Upper lobe of right lung (tissue), 1 donor: Measurements from ENCODE around the gene SLC14A1. TPM values are rescaled to one million over a fixed set of nuclear protein-coding genes. Genes with fewer than 3 reads are reported as not detected.
A peak's percentile ranks its signal among the peaks of the same experiment; 100 is the strongest.

ENCODE experiments used
- ATAC-seq: fragments of 200-7000 bp; cut with Tn5 transposase; one replicate; pipeline ENCODE4 v1.9.1; 2020; ENCODE audit warnings: mild to moderate bottlenecking, moderate library complexity
- DNase-seq: peaks from one replicate; pipeline ENCODE4 v3.0.0-alpha.2; 2020
- H3K27ac ChIP-seq: fragments of 200-600 bp; one replicate; pipeline ENCODE4 v1.8.0; 2022
- H3K27me3 ChIP-seq: fragments of 200-600 bp; one replicate; pipeline ENCODE4 v1.8.0; 2022; ENCODE audit warnings: mild to moderate bottlenecking
- H3K36me3 ChIP-seq: fragments of 200-600 bp; one replicate; pipeline ENCODE4 v1.8.0; 2022
- H3K4me1 ChIP-seq: fragments of 200-600 bp; one replicate; pipeline ENCODE4 v1.8.0; 2022
- H3K4me3 ChIP-seq: fragments of 200-600 bp; one replicate; pipeline ENCODE4 v1.8.0; 2022; ENCODE audit warnings: mild to moderate bottlenecking
- H3K9me3 ChIP-seq: fragments of 200-600 bp; one replicate; pipeline ENCODE4 v1.8.0; 2022
- intact Hi-C: fragments of 100-400 bp; cut with DNase I; formaldehyde crosslinking; loops from one replicate; pipeline ENCODE4 v1.11.0; 2022
- total RNA-seq: library from RNA; stranded (reverse); fragmentation: NEBNext Ultra II Directional; extraction: Animal tissue kit (Norgen Biotek cat#: 25700); gene quantifications from one replicate; pipeline ENCODE4 v1.2.1, GENCODE V29; 2021
- TF ChIP-seq, protein P1 (sequence below): fragments of 200-600 bp; IDR thresholded peaks from one replicate; pipeline ENCODE4 v1.8.0; 2022; ENCODE audit warnings: antibody characterized with exemption
- donor health status: DM: no; HTN: yes; CAD: no; lungs with severe emphysema.

Gene SLC14A1
- total RNA-seq, 1 donor from 2014 or later, result 6.0 TPM

DNA sequence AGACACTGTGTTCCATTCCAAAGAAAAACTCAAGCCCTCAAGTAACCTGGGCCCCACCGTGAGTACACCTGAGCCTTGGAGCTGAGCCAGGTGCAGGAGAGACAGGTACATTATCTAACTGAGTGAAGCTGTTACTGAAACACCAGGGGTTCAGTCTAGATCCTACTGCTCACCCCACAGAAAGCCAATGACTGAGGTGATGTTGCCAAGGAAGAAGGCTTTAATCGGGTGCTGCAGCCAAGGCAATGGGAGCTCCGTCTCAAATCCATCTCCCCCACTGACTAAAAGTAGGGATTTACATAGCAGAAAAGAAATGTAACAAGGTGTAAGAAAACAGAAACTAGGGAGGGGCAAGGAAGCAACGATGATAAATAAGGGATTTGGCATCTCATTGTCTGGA, 15.2 kb upstream of the SLC14A1 start:
- no peaks in the 10 kb centered on the region for H3K4me1 ChIP-seq
- no peaks in the 10 kb centered on the region for H3K27me3 ChIP-seq
- intact Hi-C loops, result no loop called here
- peaks cover 8% of the 10 kb centered on the region for H3K9me3 ChIP-seq
- ATAC-seq (no peak), DNase-seq (no peak)
- no peak overlapping the region for H3K4me3 ChIP-seq
- TF ChIP-seq, protein P1, sequence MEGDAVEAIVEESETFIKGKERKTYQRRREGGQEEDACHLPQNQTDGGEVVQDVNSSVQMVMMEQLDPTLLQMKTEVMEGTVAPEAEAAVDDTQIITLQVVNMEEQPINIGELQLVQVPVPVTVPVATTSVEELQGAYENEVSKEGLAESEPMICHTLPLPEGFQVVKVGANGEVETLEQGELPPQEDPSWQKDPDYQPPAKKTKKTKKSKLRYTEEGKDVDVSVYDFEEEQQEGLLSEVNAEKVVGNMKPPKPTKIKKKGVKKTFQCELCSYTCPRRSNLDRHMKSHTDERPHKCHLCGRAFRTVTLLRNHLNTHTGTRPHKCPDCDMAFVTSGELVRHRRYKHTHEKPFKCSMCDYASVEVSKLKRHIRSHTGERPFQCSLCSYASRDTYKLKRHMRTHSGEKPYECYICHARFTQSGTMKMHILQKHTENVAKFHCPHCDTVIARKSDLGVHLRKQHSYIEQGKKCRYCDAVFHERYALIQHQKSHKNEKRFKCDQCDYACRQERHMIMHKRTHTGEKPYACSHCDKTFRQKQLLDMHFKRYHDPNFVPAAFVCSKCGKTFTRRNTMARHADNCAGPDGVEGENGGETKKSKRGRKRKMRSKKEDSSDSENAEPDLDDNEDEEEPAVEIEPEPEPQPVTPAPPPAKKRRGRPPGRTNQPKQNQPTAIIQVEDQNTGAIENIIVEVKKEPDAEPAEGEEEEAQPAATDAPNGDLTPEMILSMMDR, result no peak
- no peak overlapping the region for H3K27ac ChIP-seq
- H3K36me3 ChIP-seq, result no peaks in the 10 kb centered on the region

DNA sequence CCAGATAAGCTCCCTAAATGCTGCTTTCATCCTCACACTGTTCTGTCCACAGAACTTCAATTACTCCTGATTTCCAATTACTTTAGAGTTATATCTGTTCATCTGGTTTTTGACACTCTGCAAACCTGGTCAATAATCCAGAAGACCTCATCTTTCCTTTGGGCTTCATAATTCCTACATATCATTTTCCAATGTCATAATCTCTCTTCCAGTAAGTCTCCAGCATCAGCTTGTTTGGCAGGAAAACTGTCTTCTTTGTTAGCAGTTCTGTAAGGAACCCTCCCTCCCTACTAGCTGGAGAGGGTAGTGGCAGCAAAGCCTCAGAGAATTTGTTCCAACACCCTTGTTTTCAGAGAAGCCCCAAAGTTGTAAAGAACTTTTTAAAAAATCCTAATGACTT, 11.9 kb upstream of the SLC14A1 start:
- Histone ChIP-seq H3K36me3 (no peaks in the 10 kb centered on the region), H3K4me3 (no peak overlapping the region), H3K4me1 (no peaks in the 10 kb centered on the region), H3K27me3 (no peaks in the 10 kb centered on the region), H3K27ac (no peak overlapping the region), H3K9me3 (peaks cover 8% of the 10 kb centered on the region)
- ATAC-seq (no peak), DNase-seq (no peak)
- TF ChIP-seq, protein P1, result no peak
- intact Hi-C loops, result no loop called here

DNA sequence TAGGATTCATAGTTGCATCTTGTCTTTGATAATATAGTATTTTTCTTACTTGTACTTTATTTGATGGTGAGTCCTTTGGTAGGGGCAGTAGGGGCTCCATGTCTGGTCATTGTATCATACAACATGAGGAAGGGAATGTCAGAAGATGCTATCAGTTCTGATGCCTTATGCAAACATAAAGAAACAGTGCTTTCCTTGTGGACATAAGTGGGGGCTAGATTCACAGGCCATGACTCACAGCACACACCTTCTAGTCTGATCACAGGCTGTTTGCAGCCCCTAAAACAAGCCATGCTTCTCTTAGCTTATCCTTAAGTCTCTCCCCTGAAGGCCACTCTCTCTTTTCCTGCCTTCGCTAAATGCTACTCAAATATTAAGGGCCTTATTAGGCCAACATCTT, 10.7 kb upstream of the SLC14A1 start:
- no peak overlapping the region for H3K4me3 ChIP-seq
- no peak overlapping the region for H3K27ac ChIP-seq
- intact Hi-C loops, result no loop called here
- TF ChIP-seq, protein P1, result no peak
- DNase-seq (no peak), ATAC-seq (no peak)
- H3K27me3 ChIP-seq, result no peaks in the 10 kb centered on the region
- H3K9me3 ChIP-seq, result peaks cover 8% of the 10 kb centered on the region
- H3K4me1 ChIP-seq, result no peaks in the 10 kb centered on the region
- no peaks in the 10 kb centered on the region for H3K36me3 ChIP-seq

DNA sequence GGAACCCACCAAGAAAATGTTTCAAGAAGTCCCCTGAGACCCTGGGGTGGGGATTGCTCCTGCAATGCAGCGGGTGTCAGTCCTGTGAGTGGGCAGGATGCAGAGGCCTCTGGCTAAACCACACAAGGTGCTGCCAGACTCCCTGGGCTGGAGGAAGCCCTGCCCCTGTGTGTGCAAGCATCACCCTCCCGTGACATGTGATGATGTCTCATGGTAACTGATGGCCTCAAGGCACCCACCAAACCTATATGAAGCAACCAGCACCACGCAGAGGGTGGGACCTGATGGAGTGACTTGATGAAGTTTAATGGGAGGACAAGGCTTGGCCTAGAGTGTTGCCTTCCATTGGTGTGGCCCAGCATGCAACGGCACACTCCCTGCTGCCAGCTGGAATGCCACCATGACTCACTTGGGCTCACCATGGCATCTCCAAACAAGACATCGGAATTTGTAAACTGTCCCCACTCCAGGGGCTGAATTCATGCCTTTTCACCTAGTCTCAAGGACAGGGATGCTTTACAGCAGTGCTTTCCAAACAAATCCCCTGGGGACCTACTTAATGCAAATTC, 8.7 kb upstream of the SLC14A1 start:
- H3K9me3 ChIP-seq, result no peaks in the 10 kb centered on the region
- ATAC-seq (no peak), DNase-seq (no peak)
- intact Hi-C loops, result no loop called here
- H3K27me3 ChIP-seq, result no peaks in the 10 kb centered on the region
- H3K4me1 ChIP-seq, result no peaks in the 10 kb centered on the region
- no peaks in the 10 kb centered on the region for H3K36me3 ChIP-seq
- TF ChIP-seq, protein P1, result no peak
- no peak overlapping the region for H3K4me3 ChIP-seq
- no peak overlapping the region for H3K27ac ChIP-seq

DNA sequence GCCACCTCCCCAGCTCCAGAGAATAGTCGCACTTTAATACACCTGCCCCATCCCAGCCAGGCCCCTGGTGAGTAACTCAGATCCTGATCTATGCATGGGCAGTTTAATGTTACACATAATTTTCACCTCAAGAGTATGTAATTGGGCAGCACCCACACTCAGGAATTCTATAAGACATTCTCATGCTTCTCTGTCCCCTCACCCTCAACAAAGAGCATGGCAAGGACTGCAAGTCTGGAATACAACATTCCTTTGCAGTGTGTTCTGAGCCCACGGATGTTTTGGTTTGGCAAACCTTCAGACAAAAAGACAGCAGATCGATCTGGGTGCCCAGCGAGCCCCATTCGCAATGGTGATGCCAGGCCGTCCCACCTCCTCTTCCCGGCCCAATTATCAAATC, 4.9 kb upstream of the SLC14A1 start:
- no peaks in the 10 kb centered on the region for H3K4me1 ChIP-seq
- ATAC-seq (no peak), DNase-seq (no peak)
- no peaks in the 10 kb centered on the region for H3K9me3 ChIP-seq
- TF ChIP-seq, protein P1, result no peak
- H3K4me3 ChIP-seq, result no peak overlapping the region
- no peaks in the 10 kb centered on the region for H3K36me3 ChIP-seq
- no peaks in the 10 kb centered on the region for H3K27me3 ChIP-seq
- intact Hi-C loops, result no loop called here
- no peak overlapping the region for H3K27ac ChIP-seq

DNA sequence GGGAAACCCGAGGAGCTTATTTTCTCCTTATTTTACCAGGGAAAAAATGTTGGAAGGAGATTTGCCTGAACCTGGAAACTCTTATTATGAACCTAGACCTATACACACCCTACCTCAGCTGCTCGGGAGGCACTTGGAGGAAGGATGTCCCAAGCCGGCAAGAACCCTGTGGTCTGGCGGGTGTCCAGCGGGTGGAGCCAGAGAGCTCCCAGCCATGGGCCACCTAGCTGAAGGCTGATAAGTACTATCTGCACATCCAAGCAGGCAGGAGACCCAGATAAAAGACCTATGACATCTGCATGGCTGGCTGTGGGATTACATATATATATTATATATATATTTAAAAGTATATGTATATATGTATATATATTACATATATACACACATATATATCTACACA, 1.1 kb upstream of the SLC14A1 start:
- DNase-seq, result peak; percentile 87
- no peaks in the 10 kb centered on the region for H3K36me3 ChIP-seq
- H3K9me3 ChIP-seq, result no peaks in the 10 kb centered on the region
- H3K27ac ChIP-seq, result no peak overlapping the region
- intact Hi-C loops, result loop anchor here (10.0 kb wide), 1 partner anchor 112 kb away; no protein-coding TSS in a partner anchor
- TF ChIP-seq, protein P1, result peak; percentile 66
- no peaks in the 10 kb centered on the region for H3K27me3 ChIP-seq
- H3K4me3 ChIP-seq, result no peak overlapping the region
- peak; percentile 93 for ATAC-seq
- H3K4me1 ChIP-seq, result no peaks in the 10 kb centered on the region
